GM21786 (cell line): ENCODE data around the gene KIRREL3.

Experiments used
- ATAC-seq: cut with Tn5 transposase; IDR thresholded peaks from one replicate; pipeline ENCODE4 v1.9.1; 2021; ENCODE audit not compliant: unreplicated experiment

The KIRREL3 gene

GRCh38 chr11:126797457-126798169, 203.0 kb downstream of the KIRREL3 start:
- ATAC-seq = no peak

- ATAC-seq = no peak
Observed at GRCh38 chr11:126793596-126793995, 207.0 kb downstream of the KIRREL3 start.

GRCh38 chr11:126791991-126792390, 208.6 kb downstream of the KIRREL3 start:
- ATAC-seq = no peak

GRCh38 chr11:126791446-126791845, 209.1 kb downstream of the KIRREL3 start:
- ATAC-seq = no peak

- ATAC-seq = no peak
Observed at GRCh38 chr11:126790550-126791081, 210.0 kb downstream of the KIRREL3 start.

- no peak for ATAC-seq
Observed at GRCh38 chr11:126782810-126783209, 217.8 kb downstream of the KIRREL3 start.

GRCh38 chr11:126781942-126782341, 218.6 kb downstream of the KIRREL3 start:
- no peak for ATAC-seq

- ATAC-seq = no peak
Observed at GRCh38 chr11:126776119-126776518, 224.5 kb downstream of the KIRREL3 start.

- no peak for ATAC-seq
Observed at GRCh38 chr11:126772267-126772666, 228.3 kb downstream of the KIRREL3 start.

GRCh38 chr11:126768702-126769101, 231.9 kb downstream of the KIRREL3 start:
- ATAC-seq = no peak

GRCh38 chr11:126766440-126766839, 234.1 kb downstream of the KIRREL3 start:
- ATAC-seq = no peak

GRCh38 chr11:126765196-126765595, 235.4 kb downstream of the KIRREL3 start:
- no peak for ATAC-seq

- ATAC-seq = no peak
Observed at GRCh38 chr11:126764231-126764630, 236.3 kb downstream of the KIRREL3 start.

- ATAC-seq = no peak
Observed at GRCh38 chr11:126756855-126757254, 243.7 kb downstream of the KIRREL3 start.

- ATAC-seq = no peak
Observed at GRCh38 chr11:126756421-126756820, 244.1 kb downstream of the KIRREL3 start.

GRCh38 chr11:126755526-126755925, 245.0 kb downstream of the KIRREL3 start:
- ATAC-seq = no peak

- ATAC-seq = no peak
Observed at GRCh38 chr11:126754591-126755426, 245.8 kb downstream of the KIRREL3 start.

GRCh38 chr11:126753990-126754389, 246.6 kb downstream of the KIRREL3 start:
- ATAC-seq = no peak

GRCh38 chr11:126751242-126751641, 249.3 kb downstream of the KIRREL3 start:
- ATAC-seq = no peak

GRCh38 chr11:126748793-126749192, 251.8 kb downstream of the KIRREL3 start:
- ATAC-seq = no peak

- ATAC-seq = no peak
Observed at GRCh38 chr11:126748100-126748791, 252.3 kb downstream of the KIRREL3 start.
